Karpas-422 (cell line): ENCODE results near the gene CCDC24. TPM values are rescaled to one million over a fixed set of nuclear protein-coding genes. Genes with fewer than 3 reads are reported as not detected.

Experiments
- DNase-seq: peaks from one replicate; pipeline ENCODE4 v3.0.0-alpha.2; 2015
- H2AFZ ChIP-seq: fragments of 200-600 bp; sonication (generic); 2 replicates; pipeline ENCODE4 v1.6.1; 2014; ENCODE audit warnings: antibody characterized with exemption, low read length, mixed read lengths
- H3K27ac ChIP-seq: fragments of 200-600 bp; sonication (generic); 2 replicates; pipeline ENCODE4 v1.5.1; 2014; ENCODE audit warnings: mild to moderate bottlenecking, low read length, moderate library complexity
- H3K27me3 ChIP-seq: fragments of 200-600 bp; sonication (generic); 2 replicates; pipeline ENCODE4 v1.6.1; 2014; ENCODE audit warnings: low read length, mixed read lengths
- H3K36me3 ChIP-seq: fragments of 200-600 bp; sonication (generic); 2 replicates; pipeline ENCODE4 v1.6.1; 2014; ENCODE audit warnings: low read length, mixed read lengths; ENCODE audit not compliant: insufficient read depth
- H3K4me1 ChIP-seq: fragments of 200-600 bp; sonication (generic); 2 replicates; pipeline ENCODE4 v1.6.1; 2014; ENCODE audit warnings: mild to moderate bottlenecking, low read length, mixed read lengths
- H3K4me2 ChIP-seq: fragments of 200-600 bp; sonication (generic); 2 replicates; pipeline ENCODE4 v1.6.1; 2014; ENCODE audit warnings: low read length, low read depth, mild to moderate bottlenecking; ENCODE audit not compliant: poor library complexity, severe bottlenecking
- H3K4me3 ChIP-seq: fragments of 200-600 bp; sonication (generic); 2 replicates; pipeline ENCODE4 v1.5.1; 2014; ENCODE audit warnings: mild to moderate bottlenecking, antibody characterized with exemption, low read length, mixed read lengths
- H3K79me2 ChIP-seq: fragments of 200-600 bp; sonication (generic); 2 replicates; pipeline ENCODE4 v1.6.1; 2014; ENCODE audit warnings: mild to moderate bottlenecking, low read length, mixed read lengths
- H3K9ac ChIP-seq: fragments of 200-600 bp; sonication (generic); 2 replicates; pipeline ENCODE4 v1.6.0; 2014; ENCODE audit warnings: low read length
- H3K9me2 ChIP-seq: fragments of 200-600 bp; sonication (generic), shearing (Covaris generic); replicated peaks from 2 replicates; pipeline ENCODE4 v1.6.0; 2014; ENCODE audit warnings: mild to moderate bottlenecking, low read length, moderate library complexity; ENCODE audit not compliant: insufficient read depth
- H3K9me3 ChIP-seq: fragments of 300-700, 200-600 bp; sonication (generic); 2 replicates; pipeline ENCODE4 v1.6.1; 2014; ENCODE audit warnings: low read length, mixed read lengths
- H4K20me1 ChIP-seq: fragments of 200-600 bp; sonication (generic); 2 replicates; pipeline ENCODE4 v1.6.1; 2014; ENCODE audit warnings: mild to moderate bottlenecking, antibody characterized with exemption, low read length, low read depth; ENCODE audit not compliant: insufficient read depth
- total RNA-seq: library from RNA; depleted of rRNA; stranded (reverse); fragments of >200 nt; shearing (Covaris generic); gene quantifications from 2 replicates; pipeline ENCODE4 v1.2.3, GENCODE V29; 2014; ENCODE audit warnings: low replicate concordance

The CCDC24 gene
- total RNA-seq, 1 experiment from 2014 or later: 28.1 TPM

- Histone ChIP-seq H3K9ac (peak overlapping the region; percentile 68), H3K79me2 (no peaks in the 10 kb centered on the region), H4K20me1 (no peaks in the 10 kb centered on the region), H3K27me3 (no peaks in the 10 kb centered on the region), H3K27ac (no peak overlapping the region), H3K36me3 (no peaks in the 10 kb centered on the region), H3K9me2 (no peaks in the 10 kb centered on the region), H3K4me1 (peaks cover 53% of the 10 kb centered on the region), H2AFZ (peak overlapping the region; percentile 33; the same call in 1 of the 2 replicates), H3K4me2 (peak overlapping the region; percentile 84), H3K4me3 (peak overlapping the region; percentile 72), H3K9me3 (no peaks in the 10 kb centered on the region)
- peak; percentile 80 for DNase-seq
Measured at GRCh38 chr1:44030605-44031251, 39.3 kb downstream of the CCDC24 start.

GRCh38 chr1:44031252-44032169 is 40.1 kb downstream of the CCDC24 start, which contains the start of gene SLC6A9:
Gene SLC6A9, minus strand, starts transcription at chr1:44031462. Its CDS starts 7,185 bp downstream, at chr1:44024277.
- H4K20me1 ChIP-seq: no peaks in the 10 kb centered on the region
- no peaks in the 10 kb centered on the region for H3K9me2 ChIP-seq
- no peak for DNase-seq
- peak within 1 kb of the TSS; percentile 33; the same call in 1 of the 2 replicates for H2AFZ ChIP-seq
- H3K4me1 ChIP-seq: peaks cover 46% of the 10 kb centered on the region
- no peaks in the 10 kb centered on the region for H3K36me3 ChIP-seq
- peak within 1 kb of the TSS; percentile 84 for H3K4me2 ChIP-seq
- peak within 1 kb of the TSS; percentile 68 for H3K9ac ChIP-seq
- no peaks in the 10 kb centered on the region for H3K27me3 ChIP-seq
- no peak within 1 kb of the TSS for H3K27ac ChIP-seq
- no peaks in the 10 kb centered on the region for H3K79me2 ChIP-seq
- H3K9me3 ChIP-seq: no peaks in the 10 kb centered on the region
- H3K4me3 ChIP-seq: peak within 1 kb of the TSS; percentile 72

GRCh38 chr1:44032170-44032790 is 40.9 kb downstream of the CCDC24 start:
- no peak overlapping the region for H2AFZ ChIP-seq
- no peak overlapping the region for H3K4me3 ChIP-seq
- H3K9me2 ChIP-seq: no peaks in the 10 kb centered on the region
- no peak overlapping the region for H3K9ac ChIP-seq
- no peak overlapping the region for H3K27ac ChIP-seq
- no peaks in the 10 kb centered on the region for H3K27me3 ChIP-seq
- no peaks in the 10 kb centered on the region for H3K79me2 ChIP-seq
- H3K36me3 ChIP-seq: no peaks in the 10 kb centered on the region
- peaks cover 46% of the 10 kb centered on the region for H3K4me1 ChIP-seq
- no peak for DNase-seq
- no peaks in the 10 kb centered on the region for H4K20me1 ChIP-seq
- H3K9me3 ChIP-seq: no peaks in the 10 kb centered on the region
- H3K4me2 ChIP-seq: no peak overlapping the region

GRCh38 chr1:44033041-44033575 is 41.7 kb downstream of the CCDC24 start:
- H3K27ac ChIP-seq: no peak overlapping the region

GRCh38 chr1:44033756-44034155 is 42.4 kb downstream of the CCDC24 start:
- no peak overlapping the region for H3K9ac ChIP-seq
- no peak overlapping the region for H2AFZ ChIP-seq

More at GRCh38 chr1:44033041-44033575, 41.7 kb downstream of the CCDC24 start:
- no peak for DNase-seq
- no peak overlapping the region for H3K4me2 ChIP-seq
- H3K27me3 ChIP-seq: no peaks in the 10 kb centered on the region
- no peaks in the 10 kb centered on the region for H3K9me3 ChIP-seq
- no peaks in the 10 kb centered on the region for H4K20me1 ChIP-seq
- no peaks in the 10 kb centered on the region for H3K79me2 ChIP-seq
- no peaks in the 10 kb centered on the region for H3K36me3 ChIP-seq
- peaks cover 46% of the 10 kb centered on the region for H3K4me1 ChIP-seq
- H3K9ac ChIP-seq: no peak overlapping the region
- no peak overlapping the region for H3K4me3 ChIP-seq
- H3K9me2 ChIP-seq: no peaks in the 10 kb centered on the region
- H2AFZ ChIP-seq: no peak overlapping the region

GRCh38 chr1:44034423-44034822 is 43.0 kb downstream of the CCDC24 start:
- no peak overlapping the region for H3K27ac ChIP-seq
- DNase-seq: no peak
- no peaks in the 10 kb centered on the region for H3K36me3 ChIP-seq
- H3K9ac ChIP-seq: no peak overlapping the region
- H3K4me2 ChIP-seq: no peak overlapping the region
- no peaks in the 10 kb centered on the region for H4K20me1 ChIP-seq
- H3K79me2 ChIP-seq: no peaks in the 10 kb centered on the region
- H3K4me3 ChIP-seq: no peak overlapping the region
- no peaks in the 10 kb centered on the region for H3K9me3 ChIP-seq
- H3K27me3 ChIP-seq: no peaks in the 10 kb centered on the region
- H3K4me1 ChIP-seq: peaks cover 35% of the 10 kb centered on the region
- no peaks in the 10 kb centered on the region for H3K9me2 ChIP-seq
- no peak overlapping the region for H2AFZ ChIP-seq

More at GRCh38 chr1:44033756-44034155, 42.4 kb downstream of the CCDC24 start:
- no peaks in the 10 kb centered on the region for H3K36me3 ChIP-seq
- H3K27me3 ChIP-seq: no peaks in the 10 kb centered on the region
- H3K4me2 ChIP-seq: no peak overlapping the region
- DNase-seq: no peak
- no peaks in the 10 kb centered on the region for H3K79me2 ChIP-seq
- H3K27ac ChIP-seq: no peak overlapping the region
- H3K4me3 ChIP-seq: no peak overlapping the region
- H4K20me1 ChIP-seq: no peaks in the 10 kb centered on the region
- H3K9me2 ChIP-seq: no peaks in the 10 kb centered on the region
- no peaks in the 10 kb centered on the region for H3K9me3 ChIP-seq
- peaks cover 42% of the 10 kb centered on the region for H3K4me1 ChIP-seq

- no peak overlapping the region for H3K27ac ChIP-seq
- H3K27me3 ChIP-seq: no peaks in the 10 kb centered on the region
- no peaks in the 10 kb centered on the region for H3K36me3 ChIP-seq
- no peaks in the 10 kb centered on the region for H4K20me1 ChIP-seq
- no peak overlapping the region for H3K4me2 ChIP-seq
- no peaks in the 10 kb centered on the region for H3K79me2 ChIP-seq
- no peak overlapping the region for H3K4me3 ChIP-seq
- no peak overlapping the region for H3K9ac ChIP-seq
- DNase-seq: no peak
- no peaks in the 10 kb centered on the region for H3K9me3 ChIP-seq
- peaks cover 31% of the 10 kb centered on the region for H3K4me1 ChIP-seq
- H2AFZ ChIP-seq: no peak overlapping the region
- no peaks in the 10 kb centered on the region for H3K9me2 ChIP-seq
Measured at GRCh38 chr1:44034976-44035716, 43.7 kb downstream of the CCDC24 start.
